MV-4-11 (cell line): ENCODE results near the gene RAB11FIP5.

ENCODE experiments used
- DNase-seq: peaks from one replicate; lab custom pipeline; 2025; lab: John Stamatoyannopoulos, UW

Gene RAB11FIP5

GRCh38 chr2:73034661-73035375, 77.9 kb downstream of the RAB11FIP5 start:
- DNase-seq, result peak; percentile 96

- DNase-seq, result peak; percentile 79
These were observed 78.9 kb downstream of the RAB11FIP5 start for GRCh38 chr2:73033766-73034381.

DNA sequence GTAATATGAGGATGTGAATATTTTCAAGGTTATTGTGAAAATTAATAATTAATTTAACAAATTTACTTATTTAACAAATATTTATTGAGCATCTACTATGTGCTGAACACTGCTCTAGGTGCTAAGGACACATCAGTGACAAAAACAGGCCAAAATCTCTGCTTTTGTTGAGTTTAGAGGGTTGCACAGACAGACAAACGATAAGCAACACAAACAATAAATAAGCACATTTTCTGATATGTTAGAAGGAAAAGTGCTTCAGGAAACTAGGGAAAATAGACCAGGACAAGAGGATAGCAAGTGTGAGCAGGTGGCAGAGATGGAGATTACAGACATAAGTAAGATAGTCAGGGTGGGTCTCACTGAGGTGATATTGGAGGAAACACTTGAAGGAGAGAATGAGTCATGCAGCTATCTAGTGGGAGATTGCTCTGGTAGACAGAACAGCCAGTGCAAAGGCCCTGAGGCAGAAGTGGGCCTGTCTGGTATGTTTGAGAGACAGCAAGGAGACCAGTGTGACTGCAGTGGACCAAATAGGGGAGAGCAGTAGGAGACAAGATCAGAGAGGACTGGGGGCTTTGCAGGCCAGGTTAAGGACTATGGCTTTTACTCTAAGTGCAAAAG, 79.5 kb downstream of the RAB11FIP5 start:
- DNase-seq, result no peak

DNA sequence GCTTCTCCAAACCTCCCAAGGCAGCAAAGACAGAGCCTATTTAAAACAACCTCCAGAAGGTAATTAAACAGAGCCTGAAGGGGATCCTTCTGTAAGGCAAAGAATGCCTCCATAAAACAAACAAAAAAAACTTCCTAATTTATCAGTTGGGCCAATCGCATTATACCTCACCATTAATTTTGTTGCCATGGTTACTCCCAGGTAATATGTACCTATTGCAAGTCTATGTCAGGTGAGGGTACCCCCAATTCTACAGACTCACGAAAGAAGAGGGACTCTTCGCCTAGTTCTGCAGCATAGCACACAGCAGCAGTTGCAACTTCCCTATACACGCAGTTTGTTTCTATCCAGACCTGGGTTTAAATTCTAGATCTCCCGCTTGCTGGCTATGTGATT, 80.0 kb downstream of the RAB11FIP5 start:
- DNase-seq, result peak; percentile 29

DNA sequence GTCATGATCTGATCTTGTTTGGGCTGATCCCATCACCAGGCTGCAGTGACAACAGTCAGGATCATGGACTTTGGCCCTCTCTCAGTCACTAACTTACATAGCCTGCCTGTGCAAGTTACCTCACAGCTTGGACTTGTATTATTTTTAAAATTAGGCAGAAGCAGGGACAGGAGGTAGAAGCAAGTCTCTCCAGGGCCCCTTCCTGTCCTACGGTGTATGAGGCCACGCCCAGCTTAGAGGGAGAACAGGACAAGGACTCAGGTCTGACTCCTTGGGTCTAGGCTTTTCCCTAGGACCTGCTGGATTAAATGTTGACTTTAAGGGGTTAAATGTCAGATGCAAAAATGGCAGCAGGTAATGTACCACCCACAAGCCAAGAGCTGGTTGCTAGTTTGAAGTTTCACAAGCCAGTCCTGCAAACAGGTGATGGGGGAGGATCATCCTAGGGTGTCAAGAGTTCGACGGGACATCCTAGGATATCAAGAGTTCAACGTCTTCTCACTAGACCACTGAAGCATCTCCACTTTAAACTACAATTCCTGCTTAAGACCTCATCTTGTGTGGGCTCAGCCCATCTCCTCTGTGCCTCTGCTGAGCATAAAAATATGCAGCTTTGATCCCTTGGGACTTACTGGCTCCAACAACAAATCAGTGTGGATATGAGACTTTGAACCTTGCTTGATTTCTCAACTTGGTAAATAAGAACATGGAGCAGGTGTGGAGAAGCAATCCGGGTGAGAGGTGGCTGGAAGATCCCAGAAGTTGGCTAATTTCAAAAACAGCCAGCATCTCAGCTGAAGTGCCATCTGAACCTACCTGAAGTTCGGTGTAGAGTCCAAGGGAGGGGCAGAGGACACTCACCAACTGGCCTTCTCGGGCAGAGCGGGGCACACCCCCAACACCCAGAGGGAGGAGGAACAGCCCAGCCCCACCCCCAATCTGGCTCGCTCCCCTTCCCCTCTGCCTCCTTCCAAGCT, 80.7 kb downstream of the RAB11FIP5 start:
- no peak for DNase-seq

- DNase-seq, result no peak
These were observed 81.6 kb downstream of the RAB11FIP5 start for GRCh38 chr2:73031095-73031678.

DNA sequence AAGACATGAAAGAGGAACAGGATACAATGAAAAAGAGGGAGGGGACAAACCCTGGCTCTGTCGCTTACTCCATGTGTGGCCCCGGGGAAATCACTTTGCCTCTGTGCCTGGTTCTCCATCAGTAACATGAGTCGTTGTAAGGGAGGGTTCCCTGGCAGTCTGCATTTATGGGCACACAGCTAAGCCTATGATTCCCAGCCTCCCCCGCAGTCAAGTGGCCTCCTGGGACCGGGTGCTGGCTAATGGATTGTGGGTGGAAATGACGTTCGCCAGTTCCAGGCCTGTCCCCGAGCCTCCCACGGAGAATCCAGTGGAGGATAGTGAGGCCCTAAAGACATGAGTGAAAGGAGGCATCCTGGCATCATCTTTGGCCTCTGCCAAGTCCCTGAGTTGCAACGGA, 83.9 kb downstream of the RAB11FIP5 start:
- peak; percentile 26 for DNase-seq

DNA sequence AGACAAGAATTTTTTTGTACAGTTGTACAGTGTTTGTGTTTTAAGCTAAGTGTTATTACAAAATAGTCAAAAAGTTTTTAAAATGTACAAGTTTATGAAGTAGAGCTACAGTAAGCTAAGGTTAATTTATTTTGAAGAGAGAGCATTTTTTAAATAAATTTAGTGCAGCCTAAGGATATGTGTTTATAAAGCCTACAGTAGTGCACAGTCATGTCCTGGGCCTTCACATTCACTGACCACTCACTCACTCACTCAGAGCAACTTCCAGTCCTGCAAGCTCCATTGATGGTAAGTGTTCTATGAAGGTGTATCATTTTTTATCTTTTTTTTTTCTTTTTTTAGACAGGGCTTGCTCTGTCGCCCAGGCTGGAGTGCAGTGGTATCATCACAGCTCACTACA, 85.4 kb downstream of the RAB11FIP5 start:
- DNase-seq, result no peak

DNA sequence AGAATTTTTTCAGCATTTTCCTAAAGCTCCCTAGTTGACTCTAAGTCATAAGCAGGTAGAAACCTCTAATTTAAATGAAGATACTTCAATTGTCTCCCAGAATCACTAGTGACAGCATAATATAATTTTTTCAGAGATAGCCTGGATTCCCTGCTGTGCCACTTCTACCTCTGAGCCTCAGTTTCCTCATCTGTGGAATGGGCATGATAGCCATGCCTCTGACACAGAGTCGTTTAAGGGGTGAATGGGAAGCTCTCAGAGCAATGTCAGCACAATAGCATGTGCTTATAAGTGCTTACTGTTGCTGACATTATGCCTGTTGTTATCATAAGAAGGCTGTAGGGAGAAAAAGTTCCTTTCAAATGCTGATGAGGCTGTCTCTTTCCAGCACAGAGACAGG, 89.3 kb downstream of the RAB11FIP5 start:
- no peak for DNase-seq
